Renal cortex interstitium (tissue), 15 donors: ENCODE results near the gene ROR1. TPM values are rescaled to one million over a fixed set of nuclear protein-coding genes. Genes with fewer than 3 reads are reported as not detected.

Experiments
- DNase-seq, 11 donors: peaks; one replicate each; pipeline ENCODE4 v3.0.0-alpha.2; 2013; ENCODE audit warnings: low read depth in 9 of 11, low spot score in 4 of 11; ENCODE audit errors: extremely low read depth in 1 of 11
- long read RNA-seq, 16 experiments: transcript quantifications; one replicate each; lab custom pipeline, GENCODE V29; 2026
- polyA plus RNA-seq, 3 donors: library from polyadenylated mRNA; unstranded; fragments of 120-200 nt; gene quantifications; one replicate each; pipeline ENCODE4 v1.2.1, GENCODE V29; 2013; ENCODE audit not compliant: insufficient read length in 3 of 3

The ROR1 gene
- 10 to 100 TPM; 31.0 to 35.7 (median 32.8) TPM for polyA plus RNA-seq
- long read RNA-seq, donor 1, full-length matches to known transcripts: 2 of 2 reads
- long read RNA-seq, donor 1, partial matches to known transcripts: 0 of 2 reads
- long read RNA-seq, donor 1, other reads (novel, unspliced or antisense): 0 of 2 reads
- long read RNA-seq, donor 2, full-length matches to known transcripts: 1 of 8 reads
- long read RNA-seq, donor 2, partial matches to known transcripts: 7 of 8 reads
- long read RNA-seq, donor 2, other reads (novel, unspliced or antisense): 0 of 8 reads
- long read RNA-seq, donor 3, full-length matches to known transcripts: 10 of 10 reads
- long read RNA-seq, donor 3, partial matches to known transcripts: 0 of 10 reads
- long read RNA-seq, donor 3, other reads (novel, unspliced or antisense): 0 of 10 reads
- long read RNA-seq, donor 4, full-length matches to known transcripts: 1 of 1 reads
- long read RNA-seq, donor 4, partial matches to known transcripts: 0 of 1 reads
- long read RNA-seq, donor 4, other reads (novel, unspliced or antisense): 0 of 1 reads
- long read RNA-seq, donor 5: 0 reads
- long read RNA-seq, donor 6, full-length matches to known transcripts: 7 of 20 reads
- long read RNA-seq, donor 6, partial matches to known transcripts: 13 of 20 reads
- long read RNA-seq, donor 6, other reads (novel, unspliced or antisense): 0 of 20 reads
- long read RNA-seq, donor 7, full-length matches to known transcripts: 3 of 3 reads
- long read RNA-seq, donor 7, partial matches to known transcripts: 0 of 3 reads
- long read RNA-seq, donor 7, other reads (novel, unspliced or antisense): 0 of 3 reads
- long read RNA-seq, donor 8, full-length matches to known transcripts: 4 of 9 reads
- long read RNA-seq, donor 8, partial matches to known transcripts: 5 of 9 reads
- long read RNA-seq, donor 8, other reads (novel, unspliced or antisense): 0 of 9 reads
- long read RNA-seq, donor 9, full-length matches to known transcripts: 4 of 4 reads
- long read RNA-seq, donor 9, partial matches to known transcripts: 0 of 4 reads
- long read RNA-seq, donor 9, other reads (novel, unspliced or antisense): 0 of 4 reads
- long read RNA-seq, donor 10, full-length matches to known transcripts: 2 of 2 reads
- long read RNA-seq, donor 10, partial matches to known transcripts: 0 of 2 reads
- long read RNA-seq, donor 10, other reads (novel, unspliced or antisense): 0 of 2 reads
- long read RNA-seq, donor 11, full-length matches to known transcripts: 8 of 8 reads
- long read RNA-seq, donor 11, partial matches to known transcripts: 0 of 8 reads
- long read RNA-seq, donor 11, other reads (novel, unspliced or antisense): 0 of 8 reads
- long read RNA-seq, donor 12, full-length matches to known transcripts: 1 of 1 reads
- long read RNA-seq, donor 12, partial matches to known transcripts: 0 of 1 reads
- long read RNA-seq, donor 12, other reads (novel, unspliced or antisense): 0 of 1 reads
- long read RNA-seq, donor 13, full-length matches to known transcripts: 13 of 68 reads
- long read RNA-seq, donor 13, partial matches to known transcripts: 55 of 68 reads
- long read RNA-seq, donor 13, other reads (novel, unspliced or antisense): 0 of 68 reads
- long read RNA-seq, donor 14, full-length matches to known transcripts: 1 of 1 reads
- long read RNA-seq, donor 14, partial matches to known transcripts: 0 of 1 reads
- long read RNA-seq, donor 14, other reads (novel, unspliced or antisense): 0 of 1 reads
- long read RNA-seq, donor 15, full-length matches to known transcripts: 2 of 2 reads
- long read RNA-seq, donor 15, partial matches to known transcripts: 0 of 2 reads
- long read RNA-seq, donor 15, other reads (novel, unspliced or antisense): 0 of 2 reads
- long read RNA-seq, donor 16, full-length matches to known transcripts: 22 of 28 reads
- long read RNA-seq, donor 16, partial matches to known transcripts: 6 of 28 reads
- long read RNA-seq, donor 16, other reads (novel, unspliced or antisense): 0 of 28 reads

DNA sequence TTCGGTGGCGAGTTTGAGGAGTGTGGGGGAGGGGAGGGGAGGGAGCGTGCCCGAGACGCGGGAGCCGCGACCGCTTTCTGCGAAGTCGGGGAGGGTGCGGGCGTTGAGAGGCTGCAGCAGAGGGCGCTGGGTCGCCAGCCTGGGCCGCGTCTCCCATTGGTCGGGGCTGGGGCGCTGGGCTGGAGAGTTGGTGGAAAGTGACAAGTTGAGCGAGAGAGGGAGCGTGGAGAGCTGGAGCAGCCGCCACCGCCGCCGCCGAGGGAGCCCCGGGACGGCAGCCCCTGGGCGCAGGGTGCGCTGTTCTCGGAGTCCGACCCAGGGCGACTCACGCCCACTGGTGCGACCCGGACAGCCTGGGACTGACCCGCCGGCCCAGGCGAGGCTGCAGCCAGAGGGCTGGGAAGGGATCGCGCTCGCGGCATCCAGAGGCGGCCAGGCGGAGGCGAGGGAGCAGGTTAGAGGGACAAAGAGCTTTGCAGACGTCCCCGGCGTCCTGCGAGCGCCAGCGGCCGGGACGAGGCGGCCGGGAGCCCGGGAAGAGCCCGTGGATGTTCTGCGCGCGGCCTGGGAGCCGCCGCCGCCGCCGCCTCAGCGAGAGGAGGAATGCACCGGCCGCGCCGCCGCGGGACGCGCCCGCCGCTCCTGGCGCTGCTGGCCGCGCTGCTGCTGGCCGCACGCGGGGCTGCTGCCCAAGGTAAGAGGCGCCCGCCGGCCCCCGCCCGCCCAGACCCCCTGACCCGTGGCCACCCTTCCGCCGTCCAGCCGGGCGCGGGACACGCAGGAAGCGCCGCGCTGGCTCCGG lies at the start of gene ROR1:
TSS of gene ROR1 (plus strand) at position 203 of the 802 bp plus-strand sequence.
- DNase-seq: peak; percentile 66 to 88 (median 83)

DNA sequence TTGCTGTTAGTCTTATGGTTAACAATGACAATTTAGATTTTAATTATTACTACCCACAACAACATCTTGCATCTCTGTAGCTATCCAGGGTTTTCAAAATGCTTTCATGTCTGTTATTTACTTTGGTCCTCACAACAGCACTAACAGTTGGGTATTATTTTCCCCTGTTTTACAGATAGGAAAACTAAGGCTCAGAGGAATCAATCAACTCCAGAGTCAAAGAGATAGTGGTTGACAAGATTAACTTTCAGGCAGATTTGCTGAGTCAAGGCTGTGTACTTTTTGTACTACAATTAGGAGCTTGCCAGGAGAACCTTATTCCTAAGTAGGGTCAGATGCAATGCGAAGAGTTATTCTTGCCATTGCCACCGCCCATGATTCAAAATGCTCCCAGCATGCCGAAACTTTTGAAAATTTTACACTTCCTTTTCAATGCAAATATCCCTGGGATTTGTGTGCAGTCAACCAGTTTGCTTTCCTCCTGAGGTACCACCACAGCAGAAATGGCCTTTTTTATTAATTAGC lies 49.4 kb upstream of the ROR1 start:
- DNase-seq: no peak

DNA sequence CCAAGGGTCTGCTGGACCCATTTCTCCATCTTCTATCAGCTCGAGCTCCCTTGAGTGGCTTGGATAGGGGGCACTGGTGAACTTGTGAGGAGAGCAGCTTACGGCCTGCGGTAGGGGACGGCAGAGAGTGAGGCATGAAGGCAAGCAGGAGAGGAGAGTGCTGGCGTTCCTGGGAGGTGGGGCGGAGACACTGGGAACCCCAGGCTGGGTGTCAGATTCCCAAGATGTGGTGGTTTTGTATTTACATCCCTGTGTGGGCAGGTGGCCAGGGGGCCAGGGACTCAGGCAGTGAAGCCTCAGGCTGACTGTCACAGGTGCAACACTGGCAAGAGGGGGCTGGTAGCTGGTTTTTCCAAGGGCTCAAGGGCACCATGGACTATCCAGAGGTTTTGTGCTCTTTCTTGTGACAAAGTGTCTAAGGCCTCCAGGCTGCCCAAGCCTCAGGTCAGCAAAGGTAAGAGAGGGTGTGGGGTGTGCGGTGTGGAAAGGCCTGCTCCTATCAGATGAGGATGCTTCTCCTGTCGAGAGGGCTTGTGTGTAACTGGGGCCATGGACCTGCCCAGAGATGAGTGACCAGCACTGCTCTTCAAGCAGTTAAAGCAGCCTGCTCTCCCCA lies 45.1 kb upstream of the ROR1 start:
- no peak for DNase-seq

DNA sequence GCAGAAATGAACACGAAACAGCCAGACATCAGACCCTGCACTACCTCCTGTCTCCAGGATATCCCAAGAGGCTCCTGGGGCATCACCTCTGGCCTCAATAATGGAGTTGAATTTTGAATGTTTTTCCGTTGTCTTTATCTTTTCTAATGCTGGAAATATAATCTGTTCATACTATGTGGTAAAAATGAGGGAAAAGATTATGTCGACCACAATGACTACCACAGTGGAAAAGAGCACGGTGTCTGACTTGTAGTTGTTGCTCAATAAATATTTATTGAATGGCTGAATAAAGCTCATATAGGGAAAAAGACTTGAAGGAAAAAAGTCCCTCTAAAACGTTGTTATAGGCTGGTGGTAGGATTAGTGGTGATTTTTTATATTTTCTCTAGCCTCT lies 44.6 kb upstream of the ROR1 start:
- DNase-seq: no peak

DNA sequence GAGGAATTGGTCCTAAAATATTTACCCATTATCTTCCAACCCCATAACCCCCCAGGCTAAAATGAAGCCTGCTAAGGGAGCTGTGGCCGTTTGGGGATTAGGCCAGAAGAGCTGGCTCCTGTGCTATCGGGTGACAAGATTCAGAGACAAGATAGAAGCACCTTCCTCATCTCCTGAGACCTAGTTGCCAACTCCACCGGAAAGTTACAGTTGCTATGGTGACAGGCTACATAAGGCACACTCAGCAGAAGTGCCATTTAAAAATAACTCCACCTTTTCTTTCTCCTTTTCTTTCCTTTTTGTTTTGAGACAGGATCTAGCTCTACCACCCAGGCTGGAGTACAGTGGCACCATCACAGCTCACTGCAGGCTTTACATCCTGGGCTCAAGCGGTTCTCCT lies 43.6 kb upstream of the ROR1 start:
- no peak for DNase-seq

DNA sequence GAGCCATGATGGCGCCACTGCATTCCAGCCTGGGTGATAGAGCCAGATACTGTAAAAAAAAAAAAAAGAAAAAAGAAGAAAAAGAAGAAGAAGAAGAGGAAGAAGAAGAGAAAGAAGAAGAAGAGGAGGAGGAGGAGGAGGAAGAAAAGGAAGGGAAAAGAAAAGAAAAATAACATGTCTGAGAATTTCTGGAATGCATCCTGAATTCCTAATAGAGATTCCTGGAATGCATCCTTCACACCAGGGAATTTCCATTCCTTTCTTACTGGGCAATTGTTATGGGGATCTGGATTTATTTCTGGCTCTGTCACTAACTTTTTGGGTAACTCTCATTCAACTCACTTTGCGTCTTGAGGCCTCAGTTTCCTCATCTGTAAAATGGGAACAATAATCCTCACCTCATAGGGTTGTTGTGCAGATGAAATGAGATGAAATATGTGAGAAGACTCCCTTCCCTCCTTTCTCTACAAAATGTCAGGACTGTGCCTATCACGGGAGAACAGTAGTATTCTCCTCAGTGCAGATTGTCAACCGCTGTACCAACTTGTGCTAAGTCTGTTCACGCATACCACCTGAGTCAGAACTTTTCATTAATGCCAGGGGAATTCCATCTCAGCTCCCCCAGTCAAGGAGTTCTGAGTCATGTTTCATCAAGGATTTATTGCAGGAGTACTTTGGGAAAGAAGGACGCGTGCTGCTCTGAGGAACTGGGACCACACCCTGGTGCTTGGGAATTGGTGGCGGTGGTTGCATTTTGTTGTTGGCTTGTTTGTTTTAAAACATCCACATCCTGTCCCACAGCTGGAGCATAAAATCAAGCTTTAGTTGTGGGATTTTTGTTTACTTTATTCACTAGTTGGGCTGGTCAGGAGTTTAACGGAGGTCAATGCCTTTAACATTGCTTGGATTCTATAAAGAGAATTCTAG lies 42.4 kb upstream of the ROR1 start:
- DNase-seq: peak; percentile 21 to 71 (median 64)

DNA sequence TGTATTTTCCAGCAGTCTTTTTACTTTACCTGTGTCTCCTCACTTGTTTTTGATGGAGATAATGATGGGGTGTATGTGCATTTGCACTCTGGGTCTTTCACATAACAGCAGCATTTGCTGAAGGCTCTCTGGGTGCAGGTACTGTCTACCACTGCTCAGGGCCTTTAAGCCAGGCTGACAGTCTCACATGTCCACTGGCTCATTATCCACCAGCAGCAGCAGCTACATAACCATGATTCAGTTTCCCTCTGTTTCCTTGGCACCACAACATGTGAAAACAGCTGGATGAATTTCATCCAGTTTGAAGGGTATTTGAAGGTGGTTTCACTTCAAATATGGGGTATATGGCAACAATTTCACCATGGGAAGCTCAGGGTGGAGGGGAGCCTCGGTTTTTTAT lies 41.2 kb upstream of the ROR1 start:
- DNase-seq: no peak

DNA sequence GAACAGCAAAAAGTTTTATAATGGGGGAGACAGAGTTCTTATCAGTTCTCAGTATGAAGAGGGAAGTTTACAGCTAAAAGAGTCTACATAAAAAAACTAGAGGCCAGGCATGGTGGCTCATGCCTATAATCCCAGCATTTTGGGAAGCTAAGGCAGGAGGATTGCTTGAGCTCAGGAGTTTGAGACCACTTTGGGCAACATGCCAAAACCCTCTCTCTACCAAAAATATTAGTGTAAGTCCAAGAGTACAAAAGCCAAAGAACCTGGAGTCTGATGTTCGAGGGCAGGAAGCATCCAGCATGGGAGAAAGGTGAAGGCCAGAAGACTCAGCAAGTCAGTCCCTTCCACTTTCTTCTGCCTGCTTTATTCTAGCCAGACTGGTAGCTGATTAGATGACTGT lies 35.0 kb upstream of the ROR1 start:
- DNase-seq: no peak

DNA sequence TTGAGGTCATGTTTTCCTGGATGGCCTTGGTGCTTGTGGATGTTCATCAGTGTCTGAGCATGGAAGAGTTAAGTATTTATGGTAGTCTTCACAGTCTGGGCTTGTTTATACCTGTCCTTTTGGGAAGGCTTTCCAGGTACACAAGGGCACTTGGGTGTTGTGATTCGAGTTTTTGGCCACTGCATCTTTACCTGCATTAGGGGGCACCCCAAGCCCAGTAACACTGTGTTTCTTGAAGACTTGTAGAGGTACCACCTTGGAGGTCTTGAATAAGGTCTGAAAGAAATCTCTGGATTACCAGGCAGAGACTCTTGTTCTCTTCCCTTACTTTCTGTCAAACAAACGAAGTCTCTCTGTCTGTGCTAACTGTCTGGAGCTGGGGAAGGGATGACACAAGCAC lies 34.4 kb upstream of the ROR1 start:
- DNase-seq: no peak

DNA sequence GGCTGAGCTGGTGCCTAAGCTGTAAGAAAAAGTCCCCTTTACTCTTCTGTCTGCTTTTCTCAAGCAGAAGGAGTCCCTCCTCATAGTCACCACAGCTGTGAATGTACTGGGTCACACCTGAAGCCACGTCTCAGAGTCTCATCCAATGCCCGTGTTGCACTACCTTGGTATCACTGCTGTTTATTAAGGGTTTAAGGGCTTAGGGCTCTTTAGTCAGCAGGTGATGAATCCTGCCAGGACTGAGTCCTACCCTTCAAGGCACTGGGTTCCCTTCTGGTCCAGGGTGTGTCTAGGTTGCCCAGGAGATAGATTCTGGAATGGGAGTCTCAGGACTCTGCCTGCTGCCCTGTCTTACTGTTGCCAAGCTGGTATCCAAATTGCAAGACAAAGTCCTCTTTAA lies 33.4 kb upstream of the ROR1 start:
- no peak for DNase-seq

DNA sequence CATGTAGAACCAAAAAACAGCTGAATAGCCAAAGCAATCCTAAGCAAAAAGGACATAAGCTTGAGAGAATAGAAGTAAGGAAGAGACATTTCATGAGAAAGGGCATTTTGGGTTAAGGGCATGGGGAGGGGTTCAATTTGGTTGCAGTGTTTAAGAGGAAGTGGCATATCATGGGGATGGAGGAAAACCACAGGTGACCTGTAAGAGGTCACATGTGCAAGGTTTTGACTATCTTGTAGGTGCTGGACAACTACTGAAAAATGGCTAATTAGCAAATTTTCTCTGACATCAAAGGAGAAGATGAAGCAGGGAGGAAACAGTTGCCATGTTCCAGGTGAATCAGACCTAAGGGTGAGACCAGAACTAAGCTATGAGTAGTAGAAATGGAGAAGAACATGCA lies 31.3 kb upstream of the ROR1 start:
- no peak for DNase-seq

DNA sequence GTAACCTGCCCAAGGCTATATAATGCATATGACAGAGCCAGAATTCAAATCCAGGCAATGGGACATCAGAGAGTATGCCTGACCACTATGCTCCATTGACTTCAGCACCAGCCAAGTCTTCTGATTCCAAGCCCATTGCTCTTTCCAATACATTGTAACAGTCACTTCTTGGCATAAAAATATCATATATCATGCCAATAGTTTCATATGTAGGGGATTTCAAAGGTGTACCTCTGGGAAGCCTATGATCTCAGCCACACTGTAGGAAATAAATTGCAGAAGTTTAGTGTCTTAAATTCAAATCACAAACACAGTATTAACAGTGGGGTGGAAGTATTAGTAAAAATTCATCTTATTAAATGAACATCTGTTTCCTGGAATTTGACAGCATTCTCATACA lies 30.0 kb upstream of the ROR1 start:
- DNase-seq: no peak

DNA sequence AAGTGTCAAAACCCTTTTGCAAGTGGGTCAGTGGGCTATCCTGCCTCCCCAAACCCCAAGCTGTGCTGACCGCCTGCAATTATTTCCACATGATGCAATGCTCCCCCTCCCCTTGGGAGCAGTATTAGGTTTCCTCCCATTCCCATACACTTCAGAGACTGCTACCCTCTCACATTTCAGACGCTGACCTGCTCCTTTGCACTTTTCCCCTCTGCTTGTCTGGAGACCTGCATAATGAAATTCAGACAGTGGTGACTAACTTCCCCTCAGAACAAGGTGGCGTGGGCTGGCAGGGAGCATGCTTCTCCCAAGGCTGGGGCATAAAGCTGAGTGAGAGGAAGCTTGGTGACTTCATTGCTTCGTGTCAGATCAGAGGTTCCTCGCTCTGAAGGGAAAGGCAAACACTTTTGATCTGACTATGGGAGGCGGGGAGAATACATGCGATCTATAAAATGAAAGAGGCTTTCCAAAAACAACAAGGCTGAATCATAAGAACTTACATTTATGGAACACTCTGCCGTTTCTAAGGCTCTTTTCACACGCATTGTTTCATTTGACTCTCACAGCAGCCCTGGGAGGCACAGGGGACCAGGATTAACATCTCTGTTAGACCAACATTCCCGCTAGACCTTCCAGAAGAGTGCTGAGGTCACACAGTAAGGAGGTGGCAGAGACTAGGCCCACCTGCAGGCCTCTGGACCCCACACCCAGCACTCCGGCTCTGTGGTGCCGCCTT lies 27.5 kb upstream of the ROR1 start:
- DNase-seq: peak in 10 of 11 donors; percentile 33 to 81 (median 62)

DNA sequence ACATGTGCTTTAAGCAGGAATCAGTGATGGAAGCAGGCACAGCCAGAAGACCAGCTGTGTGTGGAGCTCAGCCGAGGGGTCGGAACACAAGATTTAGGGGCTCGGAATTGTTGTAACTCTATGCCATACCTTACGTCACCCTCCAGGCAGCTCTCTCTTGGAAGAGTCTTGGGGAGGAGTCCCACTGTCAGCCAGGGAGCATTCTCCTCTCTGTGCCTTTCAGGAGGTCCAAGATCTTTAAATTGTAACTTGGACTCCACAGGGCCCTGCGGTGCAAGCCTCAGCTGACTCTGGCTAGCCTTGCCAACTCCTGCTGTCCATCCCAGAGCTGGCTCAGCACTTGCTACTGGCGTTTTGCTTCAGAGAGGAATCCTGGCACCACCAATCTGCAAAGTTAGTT lies 26.4 kb upstream of the ROR1 start:
- peak in 3 of 11 donors; percentile 22 to 51 (median 28) for DNase-seq

DNA sequence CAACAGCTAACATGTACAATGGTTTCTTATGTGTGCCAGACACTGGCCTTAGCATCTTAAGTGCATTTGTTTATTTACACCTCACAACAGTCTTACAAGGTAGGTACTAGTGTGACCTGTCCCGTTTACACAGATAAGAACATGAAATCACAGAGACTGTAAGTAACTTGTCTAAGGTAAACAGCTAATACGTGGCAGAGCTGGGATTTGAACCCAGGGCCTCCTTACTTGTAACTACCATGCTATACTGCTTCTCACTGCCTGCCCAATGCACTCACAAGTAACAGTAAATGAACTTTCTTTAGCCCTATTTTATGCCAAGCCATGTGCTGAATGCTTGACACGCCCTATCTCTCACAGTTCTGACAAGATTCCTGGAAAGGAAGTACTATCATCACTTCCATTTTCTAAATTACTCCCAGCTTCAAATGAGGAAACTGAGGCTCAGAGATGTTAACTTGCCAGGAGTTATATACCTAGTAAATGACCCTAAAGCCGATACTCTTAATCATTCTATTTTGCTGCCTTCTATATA lies 25.7 kb upstream of the ROR1 start:
- no peak for DNase-seq
